PC-3 (cell line): ENCODE data around the gene RACK1. TPM values are rescaled to one million over a fixed set of nuclear protein-coding genes. Genes with fewer than 3 reads are reported as not detected.

Experiments used
- ATAC-seq: fragments of 200-7000 bp; cut with Tn5 transposase; 2 replicates; pipeline ENCODE4 v1.9.1; 2020; ENCODE audit warnings: mild to moderate bottlenecking, moderate library complexity
- BruUV-seq: library from RNA; stranded (reverse); fragments of 400-500 nt; replicated peaks from 2 replicates; lab custom pipeline; 2021; lab: Mats Ljungman, UMichigan
- CTCF ChIA-PET: fragments of 300-600 bp; sonication (Branson Sonifier 250); formaldehyde crosslinking; loops from one replicate; lab custom pipeline; 2022; ENCODE audit warnings: antibody characterized with exemption; lab: Charles Lee
- POLR2A ChIA-PET: fragments of 300-600 bp; sonication (Branson Sonifier 250); formaldehyde crosslinking; loops from one replicate; lab custom pipeline; 2022; ENCODE audit warnings: antibody characterized with exemption; ENCODE audit not compliant: unreplicated experiment; lab: Charles Lee
- DNase-seq: peaks from one replicate; pipeline ENCODE4 v3.0.0-alpha.2; 2015
- H2AFZ ChIP-seq: fragments of 300-600 bp; sonication (generic); 2 replicates; pipeline ENCODE4 v1.6.0; 2016; ENCODE audit warnings: antibody characterized with exemption, low read length
- H3F3A ChIP-seq: fragments of 300-600 bp; sonication (generic); one replicate; pipeline ENCODE4 v1.6.0; 2017; ENCODE audit warnings: antibody characterized with exemption, low read length, control low read depth, mild to moderate bottlenecking; ENCODE audit not compliant: unreplicated experiment
- H3K27ac ChIP-seq: fragments of 300-600 bp; sonication (generic); 2 replicates; pipeline ENCODE4 v1.5.1; 2016; ENCODE audit warnings: mild to moderate bottlenecking, low read length
- H3K27me3 ChIP-seq: fragments of 300-600 bp; sonication (generic); 2 replicates; pipeline ENCODE4 v1.6.1; 2016; ENCODE audit warnings: low read length, mixed read lengths
- H3K36me3 ChIP-seq: fragments of 300-600 bp; sonication (generic); 2 replicates; pipeline ENCODE4 v1.6.1; 2016; ENCODE audit warnings: low read depth, mixed run types, low read length, mixed read lengths
- H3K4me1 ChIP-seq: fragments of 300-600 bp; sonication (generic); 2 replicates; pipeline ENCODE4 v1.5.1; 2016; ENCODE audit warnings: low read length; ENCODE audit not compliant: insufficient read depth
- H3K4me2 ChIP-seq: fragments of 300-600 bp; sonication (generic); 2 replicates; pipeline ENCODE4 v1.6.0; 2016; ENCODE audit warnings: low read length
- H3K4me3 ChIP-seq: fragments of 300-600 bp; sonication (generic); 2 replicates; pipeline ENCODE4 v1.5.1; 2016; ENCODE audit warnings: mild to moderate bottlenecking, low read length, mixed read lengths
- H3K79me2 ChIP-seq: fragments of 300-600 bp; sonication (generic); 2 replicates; pipeline ENCODE4 v1.6.1; 2017; ENCODE audit warnings: low read length, mixed read lengths
- H3K9ac ChIP-seq: fragments of 300-600 bp; sonication (generic); 2 replicates; pipeline ENCODE4 v1.6.0; 2016; ENCODE audit warnings: mild to moderate bottlenecking, low read length
- H3K9me2 ChIP-seq: fragments of 300-600 bp; sonication (generic); replicated peaks from 2 replicates; pipeline ENCODE4 v1.6.1; 2016; ENCODE audit warnings: mixed run types, low read length, mixed read lengths
- H3K9me3 ChIP-seq: fragments of 300-600 bp; sonication (generic); 2 replicates; pipeline ENCODE4 v1.6.1; 2016; ENCODE audit warnings: low read length, mixed read lengths
- H4K20me1 ChIP-seq: fragments of 300-600 bp; sonication (generic); 2 replicates; pipeline ENCODE4 v1.6.1; 2016; ENCODE audit warnings: low read length, mixed read lengths
- EZH2 ChIP-seq: fragments of 300-600 bp; sonication (generic); IDR thresholded peaks from one replicate; pipeline ENCODE4 v1.6.1; 2017; ENCODE audit warnings: antibody characterized with exemption, mild to moderate bottlenecking, low read length; ENCODE audit not compliant: unreplicated experiment
- EZH2phosphoT487 ChIP-seq: fragments of 300-600 bp; sonication (generic); IDR thresholded peaks from 2 replicates; pipeline ENCODE4 v1.6.1; 2018; ENCODE audit warnings: mild to moderate bottlenecking, antibody characterized with exemption, low read length, borderline replicate concordance
- intact Hi-C: fragments of 100-400 bp; cut with micrococcal nuclease; formaldehyde crosslinking; loops from 2 replicates; pipeline ENCODE4 v1.9.0; 2023
- total RNA-seq: library from RNA; depleted of rRNA; stranded (reverse); fragments of >200 nt; gene quantifications from 2 replicates; pipeline ENCODE4 v1.2.3, GENCODE V29; 2014
- TF ChIP-seq, protein P1 (sequence below): fragments of 300-600 bp; sonication (generic); conservative IDR thresholded peaks from 2 replicates; pipeline ENCODE4 v1.5.1; 2017; ENCODE audit warnings: antibody characterized with exemption, low read depth, mild to moderate bottlenecking, low read length

RACK1 gene
- total RNA-seq, 1 experiment from 2014 or later: 3,047 TPM

DNA sequence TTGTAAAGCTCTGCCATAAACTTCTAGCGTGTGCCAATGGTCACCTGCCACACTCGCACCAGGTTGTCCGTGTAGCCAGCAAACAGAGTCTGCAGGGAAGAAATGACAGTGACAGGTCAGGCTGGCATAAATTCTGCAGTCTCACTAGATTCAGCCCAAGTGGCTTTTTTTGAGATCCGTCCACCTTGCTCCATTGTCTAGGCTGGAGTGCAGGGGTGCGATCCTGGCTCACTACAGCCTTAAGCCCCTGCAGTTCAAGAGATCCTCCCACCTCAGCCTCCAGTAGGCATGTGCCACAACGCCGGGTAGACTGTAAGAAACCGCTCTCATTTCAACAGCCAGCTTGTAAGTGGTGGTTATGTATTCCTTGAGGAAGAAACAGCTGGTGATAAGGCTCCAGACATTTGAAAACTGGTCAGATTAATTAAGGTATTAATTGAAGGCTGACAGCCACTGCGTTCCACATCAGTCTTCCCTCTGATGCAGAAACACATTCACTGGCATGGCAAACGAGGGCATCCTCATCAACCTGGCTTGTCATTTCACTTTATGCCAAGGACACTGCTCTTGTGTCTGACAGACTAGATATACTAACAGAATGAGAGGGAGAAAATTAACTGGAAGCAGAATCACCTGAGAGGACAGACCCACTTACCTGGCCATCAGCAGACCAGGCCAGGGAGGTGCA is 6.6 kb downstream of the RACK1 start:
- ChIA-PET CTCF (no interaction called here), POLR2A (no interaction called here)
- DNase-seq: no peak
- Histone ChIP-seq H3K79me2 (peaks cover 34% of the 10 kb centered on the region), H3K36me3 (peaks cover 65% of the 10 kb centered on the region), H3K27ac (no peak overlapping the region), H3K4me2 (no peak overlapping the region), H3K4me1 (peaks cover 13% of the 10 kb centered on the region), H3K27me3 (no peaks in the 10 kb centered on the region), H3F3A (peaks cover 24% of the 10 kb centered on the region), H4K20me1 (peaks cover 57% of the 10 kb centered on the region), H3K9ac (no peak overlapping the region), H3K9me2 (no peaks in the 10 kb centered on the region), H3K9me3 (no peaks in the 10 kb centered on the region), H2AFZ (no peak overlapping the region), H3K4me3 (no peak overlapping the region)
- BruUV-seq: no TSS peak
- TF ChIP-seq EZH2phosphoT487 (no peak), EZH2 (no peak)
- TF ChIP-seq, protein P1, sequence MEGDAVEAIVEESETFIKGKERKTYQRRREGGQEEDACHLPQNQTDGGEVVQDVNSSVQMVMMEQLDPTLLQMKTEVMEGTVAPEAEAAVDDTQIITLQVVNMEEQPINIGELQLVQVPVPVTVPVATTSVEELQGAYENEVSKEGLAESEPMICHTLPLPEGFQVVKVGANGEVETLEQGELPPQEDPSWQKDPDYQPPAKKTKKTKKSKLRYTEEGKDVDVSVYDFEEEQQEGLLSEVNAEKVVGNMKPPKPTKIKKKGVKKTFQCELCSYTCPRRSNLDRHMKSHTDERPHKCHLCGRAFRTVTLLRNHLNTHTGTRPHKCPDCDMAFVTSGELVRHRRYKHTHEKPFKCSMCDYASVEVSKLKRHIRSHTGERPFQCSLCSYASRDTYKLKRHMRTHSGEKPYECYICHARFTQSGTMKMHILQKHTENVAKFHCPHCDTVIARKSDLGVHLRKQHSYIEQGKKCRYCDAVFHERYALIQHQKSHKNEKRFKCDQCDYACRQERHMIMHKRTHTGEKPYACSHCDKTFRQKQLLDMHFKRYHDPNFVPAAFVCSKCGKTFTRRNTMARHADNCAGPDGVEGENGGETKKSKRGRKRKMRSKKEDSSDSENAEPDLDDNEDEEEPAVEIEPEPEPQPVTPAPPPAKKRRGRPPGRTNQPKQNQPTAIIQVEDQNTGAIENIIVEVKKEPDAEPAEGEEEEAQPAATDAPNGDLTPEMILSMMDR: no peak
- intact Hi-C loops: no loop called here
- no peak for ATAC-seq

DNA sequence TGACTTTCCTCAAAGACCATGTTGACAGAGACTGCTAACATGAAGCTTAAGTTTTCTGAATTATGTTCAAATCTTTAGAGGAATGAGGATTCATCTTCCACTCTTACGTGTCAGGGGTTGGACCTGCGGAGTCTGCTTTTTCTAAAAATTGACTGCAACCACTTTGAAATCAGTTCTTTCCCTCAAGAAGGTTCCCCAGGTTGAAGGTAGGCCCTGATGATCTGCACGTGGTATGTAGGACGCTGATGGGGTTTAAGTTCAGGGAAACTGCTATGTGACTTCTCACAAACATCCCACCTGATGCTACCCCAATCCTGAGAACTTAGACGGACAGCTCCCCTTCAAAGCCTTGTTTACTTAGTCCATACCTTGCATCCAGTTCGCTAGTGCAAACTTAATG is 7.2 kb downstream of the RACK1 start:
- Histone ChIP-seq H3K36me3 (peaks cover 58% of the 10 kb centered on the region), H3K4me1 (peaks cover 7% of the 10 kb centered on the region), H3K9me3 (no peaks in the 10 kb centered on the region), H4K20me1 (peaks cover 51% of the 10 kb centered on the region), H3K27ac (no peak overlapping the region), H3F3A (peaks cover 20% of the 10 kb centered on the region), H3K27me3 (no peaks in the 10 kb centered on the region), H3K9me2 (no peaks in the 10 kb centered on the region), H3K4me3 (no peak overlapping the region), H3K79me2 (peaks cover 28% of the 10 kb centered on the region), H3K4me2 (no peak overlapping the region), H2AFZ (no peak overlapping the region), H3K9ac (no peak overlapping the region)
- ChIA-PET POLR2A (no interaction called here), CTCF (no interaction called here)
- DNase-seq (no peak), ATAC-seq (no peak)
- BruUV-seq: no TSS peak
- TF ChIP-seq EZH2phosphoT487 (no peak), EZH2 (no peak)
- TF ChIP-seq, protein P1: no peak
- intact Hi-C loops: no loop called here

DNA sequence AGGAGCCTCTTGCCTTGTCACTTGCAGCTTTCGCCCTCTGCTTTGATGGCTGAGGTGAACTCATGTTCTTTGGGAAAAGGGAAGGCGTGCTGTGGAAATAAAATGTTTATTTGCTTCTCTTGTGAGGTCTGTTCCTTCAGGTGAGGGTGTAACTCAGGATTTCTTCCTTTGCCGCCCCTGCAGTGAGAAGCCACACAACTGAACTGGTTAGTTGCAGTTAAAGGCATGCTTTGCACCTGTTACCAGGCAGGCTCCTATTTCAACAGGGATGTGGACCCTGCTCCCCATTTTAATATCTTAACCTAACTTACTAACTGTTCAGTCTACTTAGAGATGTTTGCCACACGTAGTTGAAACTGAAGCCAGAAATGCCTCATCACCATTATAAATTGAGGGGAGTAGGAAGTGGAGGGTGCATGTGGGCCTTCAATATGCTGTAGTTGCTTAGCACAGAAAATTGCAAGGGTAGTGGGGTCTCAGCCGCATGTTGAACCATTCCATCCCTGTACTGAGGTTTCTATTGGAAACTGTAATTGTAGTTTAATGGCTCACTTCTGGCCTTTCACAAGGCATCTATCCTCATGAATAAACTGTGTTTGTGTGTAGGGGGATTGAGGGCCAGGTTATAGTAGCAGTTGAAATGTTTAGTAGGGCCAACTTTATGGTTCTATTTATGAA is 7.9 kb downstream of the RACK1 start:
- Histone ChIP-seq H3K36me3 (peaks cover 54% of the 10 kb centered on the region), H3K79me2 (peaks cover 21% of the 10 kb centered on the region), H3K9me2 (no peaks in the 10 kb centered on the region), H2AFZ (no peak overlapping the region), H3K27ac (no peak overlapping the region), H3K4me3 (no peak overlapping the region), H4K20me1 (peaks cover 44% of the 10 kb centered on the region), H3K4me1 (peaks cover under 1% of the 10 kb centered on the region; the same call in 1 of the 2 replicates), H3F3A (peaks cover 20% of the 10 kb centered on the region), H3K27me3 (no peaks in the 10 kb centered on the region), H3K9me3 (no peaks in the 10 kb centered on the region), H3K4me2 (no peak overlapping the region), H3K9ac (no peak overlapping the region)
- ATAC-seq (peak; percentile 4; the same call in 1 of the 2 replicates), DNase-seq (no peak)
- no peak for TF ChIP-seq EZH2phosphoT487
- no peak for TF ChIP-seq EZH2
- TF ChIP-seq, protein P1: no peak
- POLR2A ChIA-PET: interaction anchor here (0.7 kb wide), 1 partner anchor 14 kb away, joined by 3 read pairs; no protein-coding TSS in a partner anchor
- intact Hi-C loops: no loop called here
- BruUV-seq: no TSS peak
- CTCF ChIA-PET: no interaction called here
